Measurements from ENCODE around the gene MRPL20. TPM values are rescaled to one million over a fixed set of nuclear protein-coding genes. Genes with fewer than 3 reads are reported as not detected.
"Not testable (repeated sequence)": the region's sequence is repeated elsewhere in the genome, so short reads cannot be mapped to it uniquely, and the experiment has no call there.

MRPL20 gene
- polyA plus RNA-seq, 1 donor: 111 TPM

DNA sequence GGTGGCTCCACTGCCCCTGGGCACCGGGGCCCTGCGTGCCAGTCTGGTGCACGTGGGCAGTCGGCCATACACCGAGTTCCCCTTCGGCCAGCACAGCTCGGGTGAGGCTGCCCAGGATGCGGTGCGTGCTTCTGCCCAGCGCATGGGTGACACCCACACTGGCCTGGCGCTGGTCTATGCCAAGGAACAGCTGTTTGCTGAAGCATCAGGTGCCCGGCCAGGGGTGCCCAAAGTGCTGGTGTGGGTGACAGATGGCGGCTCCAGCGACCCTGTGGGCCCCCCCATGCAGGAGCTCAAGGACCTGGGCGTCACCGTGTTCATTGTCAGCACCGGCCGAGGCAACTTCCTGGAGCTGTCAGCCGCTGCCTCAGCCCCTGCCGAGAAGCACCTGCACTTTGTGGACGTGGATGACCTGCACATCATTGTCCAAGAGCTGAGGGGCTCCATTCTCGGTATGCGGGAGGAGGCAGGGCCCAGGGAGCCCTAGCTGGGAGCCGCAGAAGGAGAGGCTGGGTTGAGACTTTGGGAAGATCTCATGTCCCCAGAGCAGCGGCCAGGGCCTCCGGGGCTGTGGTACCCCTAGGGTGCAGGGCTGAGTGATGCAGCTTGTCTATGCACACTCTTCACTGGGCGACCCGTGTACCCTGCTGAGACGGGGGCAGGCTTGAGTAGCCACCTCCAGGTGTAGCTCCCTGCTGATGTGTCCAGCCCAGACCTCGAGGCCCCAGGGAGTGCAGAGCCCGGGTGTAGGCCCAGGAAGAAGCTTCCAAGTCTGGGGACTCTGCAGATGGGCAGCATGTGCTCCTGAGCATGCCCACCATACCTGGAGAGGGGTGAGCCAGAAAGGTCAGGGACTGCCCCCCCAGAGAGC is 30.2 kb upstream of the MRPL20 start:
- no peak for DNase-seq (ENCODE audit: low read depth)

DNA sequence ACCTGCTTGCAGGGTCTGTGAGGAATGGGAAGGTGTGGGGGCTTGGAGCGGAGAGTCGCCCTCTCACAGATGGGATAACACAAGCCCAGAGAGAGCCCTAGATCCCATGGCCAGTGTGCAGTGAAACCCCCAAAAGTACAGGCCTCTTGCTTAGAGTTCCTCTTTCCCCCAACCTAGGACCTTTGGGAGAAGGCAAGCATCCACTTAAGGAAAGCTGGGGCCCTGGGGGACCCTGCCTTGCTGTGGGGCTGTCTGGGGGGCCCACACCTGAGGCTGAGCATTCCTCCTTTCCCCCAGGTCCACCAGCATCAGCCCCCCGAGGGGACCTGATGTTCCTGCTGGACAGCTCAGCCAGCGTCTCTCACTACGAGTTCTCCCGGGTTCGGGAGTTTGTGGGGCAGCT is 29.5 kb upstream of the MRPL20 start:
- no peak for DNase-seq (ENCODE audit: low read depth)

DNA sequence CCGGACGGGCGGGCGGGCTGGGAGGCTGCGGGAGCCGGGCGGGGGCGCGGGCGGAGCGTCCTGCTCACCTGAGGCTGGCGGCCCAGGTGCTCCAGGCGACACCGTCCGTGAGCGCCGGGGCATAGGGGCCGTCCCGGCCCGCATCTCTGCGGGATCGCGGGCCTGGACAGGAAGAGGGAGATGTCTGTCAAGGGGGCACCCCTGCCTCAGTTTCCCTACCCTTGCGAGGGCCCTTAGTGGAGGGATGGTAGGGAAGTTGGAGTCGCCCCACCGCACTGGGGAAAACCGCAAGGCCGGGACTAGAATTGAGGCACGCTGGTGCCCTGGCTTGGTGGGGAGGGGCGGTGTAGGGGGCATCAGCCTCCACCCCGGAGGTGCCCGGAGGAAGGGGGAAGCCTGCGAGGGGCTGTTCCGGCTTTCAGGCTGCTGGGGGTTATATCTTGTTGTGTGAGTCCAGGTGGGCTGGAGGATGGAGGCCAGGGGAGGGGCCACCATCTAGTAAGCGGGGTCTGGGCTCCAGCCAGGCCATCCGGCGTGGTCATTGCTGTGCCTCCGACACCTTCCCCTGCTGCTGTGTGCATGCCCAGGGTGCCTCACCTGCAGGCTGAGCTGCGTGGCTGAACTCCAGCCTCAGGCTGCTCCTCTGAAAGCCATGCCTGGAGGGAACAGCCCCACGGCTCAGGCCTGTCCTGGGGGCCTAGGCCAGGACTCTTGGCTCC is 29.0 kb upstream of the MRPL20 start:
- no peak for DNase-seq (ENCODE audit: low read depth)

DNA sequence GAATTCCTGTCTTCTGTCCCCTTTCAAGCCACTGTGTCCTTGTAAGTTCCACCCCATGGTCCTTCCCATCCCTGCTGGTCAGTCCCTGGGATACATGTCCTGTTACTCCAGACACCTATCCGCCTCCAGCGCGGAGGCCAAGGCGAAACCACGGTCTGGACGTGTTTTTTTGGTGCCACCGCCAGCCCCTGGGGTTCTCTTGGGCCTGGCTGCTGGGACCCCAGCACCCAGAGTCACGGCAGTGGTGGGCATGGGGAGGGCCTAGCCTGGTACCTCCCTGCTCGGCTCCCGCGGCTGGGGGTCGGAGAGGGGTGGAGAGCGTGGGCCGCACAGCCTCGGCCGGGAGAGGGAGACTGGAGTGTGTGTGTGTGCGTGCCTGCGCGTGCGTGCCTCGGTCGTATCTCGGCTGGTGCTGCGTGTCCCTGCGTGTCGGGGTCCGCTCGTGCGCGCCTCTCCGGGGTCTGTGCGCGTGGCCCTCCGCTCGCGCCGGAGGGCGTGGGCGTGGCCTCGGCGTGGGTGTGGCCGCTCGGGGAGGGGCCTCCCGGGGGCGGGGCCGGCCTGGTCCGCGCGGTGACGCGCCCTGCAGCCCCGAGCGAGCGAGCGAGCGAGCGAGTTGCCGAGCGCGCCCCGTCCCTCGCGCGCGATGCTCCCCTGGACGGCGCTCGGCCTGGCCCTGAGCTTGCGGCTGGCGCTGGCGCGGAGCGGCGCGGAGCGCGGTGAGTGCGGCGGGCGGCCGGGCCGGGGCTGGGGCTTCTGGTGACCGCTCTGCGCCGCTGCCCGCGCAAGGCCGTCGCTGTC is 28.2 kb upstream of the MRPL20 start, which contains the start of gene VWA1:
VWA1 (plus strand) TSS at position 585 of the 798 bp plus-strand sequence; CDS start at position 644, 59 bp downstream.
- DNase-seq (ENCODE audit: low read depth): no peak

DNA sequence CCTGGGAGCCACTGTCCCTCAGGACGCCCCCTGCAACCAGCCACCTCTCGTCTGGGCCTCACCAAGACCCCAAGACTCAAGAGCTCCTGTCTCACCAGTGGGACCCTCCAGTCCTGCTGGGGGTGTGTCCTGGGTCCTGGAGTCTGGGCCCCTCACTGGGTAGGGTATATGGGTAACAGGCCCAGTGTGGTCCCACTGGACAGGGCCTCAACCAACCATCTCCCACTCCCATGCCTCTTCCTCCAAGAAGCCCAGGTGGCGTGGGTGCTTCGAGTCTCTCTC is 27.7 kb upstream of the MRPL20 start:
- no peak for DNase-seq (ENCODE audit: low read depth)

DNA sequence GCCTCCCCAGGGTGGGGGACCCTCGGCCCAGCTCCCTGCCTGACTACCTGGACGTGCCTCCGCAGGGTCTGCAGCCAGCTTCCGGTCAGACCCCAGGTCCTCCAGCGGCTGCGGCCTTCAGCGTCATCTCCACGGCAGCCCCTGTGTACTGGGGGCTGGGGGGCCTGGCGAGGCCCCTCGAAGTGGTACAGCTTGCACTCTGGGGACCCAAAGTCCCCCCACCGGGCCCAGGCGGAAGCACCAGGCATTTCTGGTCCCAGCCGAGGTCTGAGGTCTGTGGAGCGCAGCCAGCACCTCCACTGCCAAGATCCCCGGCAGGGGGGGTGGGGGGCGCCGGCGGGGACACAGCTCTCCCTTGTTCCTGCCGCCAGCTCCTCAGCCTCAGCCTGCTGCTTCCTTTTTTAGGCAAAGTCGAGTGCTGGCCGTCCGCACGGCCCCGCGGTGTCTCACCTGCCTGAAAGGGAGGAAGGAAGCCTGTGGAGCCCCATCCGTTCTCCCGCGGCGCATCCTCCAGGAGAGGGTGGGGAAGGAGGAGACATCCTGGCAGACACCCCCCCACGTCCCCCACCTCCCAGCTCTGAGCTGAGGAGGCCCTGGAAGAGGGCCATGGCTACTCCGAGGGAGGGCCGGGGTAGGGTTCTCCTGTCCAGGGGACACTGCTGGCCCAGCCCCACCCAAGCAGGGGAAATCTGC is 27.2 kb upstream of the MRPL20 start:
- DNase-seq (ENCODE audit: low read depth): no peak

DNA sequence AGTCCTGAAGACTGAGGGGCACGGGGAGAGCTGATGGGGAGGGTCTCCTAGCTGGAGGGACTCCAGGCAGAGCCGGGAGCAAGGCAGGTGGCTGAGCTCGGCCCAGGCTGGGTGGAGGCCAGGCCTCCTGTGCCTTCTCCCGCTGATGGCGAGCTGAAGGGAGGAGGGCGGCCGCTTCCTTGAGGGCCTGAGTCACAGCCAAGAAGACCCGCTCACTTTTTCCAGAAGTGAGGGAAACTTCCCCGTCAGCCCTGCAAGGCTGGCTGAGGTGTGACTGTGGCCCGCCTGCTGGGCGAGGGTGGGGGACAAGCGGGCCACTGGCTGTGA is 26.7 kb upstream of the MRPL20 start:
- DNase-seq (ENCODE audit: low read depth): no peak

DNA sequence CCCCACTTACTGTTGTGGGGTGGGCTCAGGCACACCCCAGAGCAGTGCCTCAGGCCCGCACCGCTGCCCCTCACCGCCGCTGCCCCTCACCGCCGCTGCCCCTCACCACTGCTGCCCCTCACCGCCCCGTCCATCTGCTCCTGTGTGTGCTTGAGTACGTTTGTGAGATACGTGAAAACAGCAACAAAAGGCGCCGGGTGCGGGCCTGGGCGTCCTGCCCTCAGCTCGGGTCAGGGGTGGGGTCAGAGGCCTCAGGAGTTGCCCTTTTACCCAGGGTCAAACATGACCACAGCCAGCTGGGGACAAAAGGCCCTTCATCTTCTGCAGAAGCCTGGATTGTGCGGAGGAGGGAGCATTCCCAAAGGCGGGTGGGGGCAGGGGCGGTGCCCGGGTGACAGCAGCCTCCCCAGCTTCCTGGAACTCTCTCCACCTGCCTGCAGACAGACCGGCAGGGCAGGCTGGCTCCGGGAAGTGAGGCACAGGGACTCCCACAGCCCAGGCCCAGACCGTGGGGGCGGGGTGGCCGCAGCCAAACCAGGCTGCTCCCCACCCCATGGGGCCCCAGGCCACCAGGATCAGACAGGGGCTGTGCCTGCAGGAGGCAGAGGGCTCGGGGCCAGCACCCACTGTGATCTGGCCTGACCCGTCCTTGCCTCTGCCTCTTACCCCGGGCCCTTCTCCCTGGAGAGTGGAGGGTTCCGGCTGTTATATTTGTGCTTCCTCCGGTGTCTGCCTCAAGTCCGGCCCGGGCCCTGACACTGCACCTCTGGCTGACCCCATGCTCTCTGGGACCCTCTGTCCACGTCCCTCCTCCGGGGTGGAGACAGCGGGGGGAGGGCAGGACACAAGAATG is 26.1 kb upstream of the MRPL20 start:
- no peak for DNase-seq (ENCODE audit: low read depth)

DNA sequence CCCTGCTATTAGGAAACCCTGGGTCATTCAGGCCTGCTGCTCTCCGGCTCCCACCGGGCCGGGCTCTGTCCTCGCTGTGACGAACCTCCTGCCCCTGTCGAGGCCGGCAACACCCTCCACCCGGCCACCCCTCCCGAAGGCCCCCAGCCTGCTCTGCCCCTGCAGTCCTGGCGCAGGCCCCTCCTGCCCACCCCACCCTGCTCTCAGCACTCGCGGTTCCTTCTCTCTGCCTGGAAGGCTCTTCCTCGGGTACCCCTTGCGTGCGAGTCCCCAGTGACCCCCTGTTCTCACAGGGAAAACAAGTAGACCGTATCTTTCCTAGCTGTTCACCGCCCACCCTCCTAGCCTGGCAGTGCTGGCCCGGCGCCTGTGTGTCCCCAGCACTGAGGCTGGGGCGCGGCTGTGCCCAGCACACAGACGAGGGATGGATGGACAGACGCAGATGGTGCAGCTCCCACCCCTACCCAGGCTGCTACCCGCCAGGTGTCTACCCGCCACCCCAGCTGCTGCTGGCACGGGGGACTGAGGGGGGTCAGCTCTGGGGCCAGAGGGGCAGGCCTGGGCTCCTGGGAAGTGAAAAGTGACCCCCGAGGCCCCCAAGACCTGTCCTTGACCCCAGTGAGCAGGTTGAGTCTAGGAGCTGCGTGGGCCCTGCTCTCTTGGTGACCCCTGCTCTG is 25.3 kb upstream of the MRPL20 start:
- no peak for DNase-seq (ENCODE audit: low read depth)

DNA sequence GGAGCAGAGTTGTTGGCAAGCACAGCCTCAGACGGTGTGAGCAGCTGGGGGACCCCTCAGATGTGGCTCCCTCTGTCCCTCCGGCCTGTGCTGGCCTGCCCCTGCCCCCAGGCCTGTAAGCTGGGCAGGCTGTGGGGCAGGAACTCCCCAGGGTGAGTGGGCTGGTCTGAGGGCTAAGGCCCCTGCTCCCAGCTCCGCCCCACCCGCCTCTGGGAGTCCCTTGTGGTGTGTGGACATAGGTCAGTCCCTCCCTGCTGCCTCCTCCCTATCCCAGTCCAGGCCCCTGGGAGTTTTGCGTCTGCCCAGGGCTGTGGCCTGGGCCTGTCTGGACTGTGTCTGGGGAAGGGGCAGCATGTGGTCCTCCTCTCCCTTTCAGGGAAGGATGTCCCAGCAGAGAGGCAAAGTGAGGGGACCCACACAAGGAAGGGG is 24.8 kb upstream of the MRPL20 start:
- DNase-seq (ENCODE audit: low read depth): no peak

DNA sequence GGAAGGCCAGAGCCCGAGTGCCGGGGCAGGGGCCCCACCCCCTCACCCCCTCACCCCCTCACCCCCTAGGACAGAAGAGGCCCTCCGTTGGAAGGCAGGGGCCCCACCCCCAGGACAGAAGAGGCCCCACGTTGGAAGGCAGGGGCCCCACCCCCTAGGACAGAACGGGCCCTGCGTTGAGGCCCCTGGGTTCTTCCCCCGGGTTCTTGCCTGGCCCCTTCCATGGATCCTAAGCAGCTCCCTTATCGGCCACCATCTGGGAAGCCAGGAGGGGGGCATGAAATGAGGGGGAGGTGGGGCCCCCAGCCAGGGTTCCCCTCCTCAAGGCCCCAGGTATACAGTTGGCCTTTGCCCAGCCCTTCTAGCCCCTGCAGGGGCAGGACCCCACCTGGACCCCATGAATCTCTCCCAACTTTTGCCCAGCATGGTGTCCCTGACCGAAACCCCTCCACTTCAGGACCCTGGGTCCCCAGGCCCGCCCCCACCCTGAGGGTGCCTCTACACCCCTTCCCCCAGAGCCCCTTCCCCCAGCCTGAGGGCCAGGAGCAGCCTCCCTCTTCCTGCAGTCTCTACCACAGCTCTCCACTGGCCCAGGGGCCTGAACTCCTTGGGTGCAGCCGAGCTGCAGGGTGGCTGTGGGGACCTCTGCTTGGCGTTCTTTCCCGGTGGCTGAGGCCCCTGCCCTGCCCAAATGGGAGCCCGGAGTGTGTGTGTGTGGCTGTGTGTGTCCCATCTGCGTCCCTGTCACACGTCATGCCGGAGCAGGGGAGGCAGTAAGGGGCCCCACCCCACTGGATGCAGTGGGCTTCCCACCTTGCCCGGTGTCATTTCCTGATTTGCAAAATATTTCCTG is 24.1 kb upstream of the MRPL20 start:
- no peak for DNase-seq (ENCODE audit: low read depth)

DNA sequence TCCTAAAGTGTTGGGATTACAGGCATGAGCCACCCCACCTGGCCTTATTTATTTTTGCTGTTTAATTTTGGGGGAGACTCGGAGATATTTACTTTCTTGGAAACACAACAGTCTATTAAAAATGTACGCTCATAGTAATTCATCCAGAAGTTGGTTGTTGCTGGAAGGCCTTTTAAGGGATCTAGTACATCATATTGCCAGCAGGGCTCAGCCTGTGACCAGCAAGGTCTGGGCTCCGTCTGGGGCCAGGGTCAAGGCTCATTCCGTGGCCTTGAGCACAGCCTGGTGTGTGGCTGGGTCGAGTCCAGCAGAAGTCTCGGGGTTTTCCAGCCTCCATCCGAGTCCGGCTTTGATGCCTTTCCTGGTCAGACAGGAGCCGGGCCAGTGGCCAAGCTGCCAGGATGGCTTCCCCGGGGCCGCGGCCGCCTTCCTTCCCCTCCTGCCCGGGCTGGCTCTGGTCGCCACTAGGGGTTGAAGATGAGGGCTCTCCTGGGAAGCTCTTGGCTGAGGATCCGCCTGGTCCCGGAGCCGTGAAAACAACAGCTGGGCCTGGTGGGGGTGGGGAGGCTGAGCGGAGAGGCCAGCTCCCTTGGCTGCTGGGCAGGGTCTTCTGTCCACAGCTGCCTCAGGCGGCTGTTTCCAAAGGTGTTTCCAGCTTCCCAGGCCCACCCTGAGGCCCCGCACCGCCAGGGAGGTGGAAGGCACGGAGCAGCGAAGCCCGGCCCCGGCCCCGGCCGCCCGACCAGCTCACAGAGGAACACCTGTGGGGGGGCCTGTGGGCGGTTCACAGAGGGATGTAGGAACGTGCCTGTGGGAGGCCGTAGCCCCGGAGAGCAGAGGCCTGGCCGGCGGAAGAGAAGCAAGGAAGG is 23.3 kb upstream of the MRPL20 start:
- no peak for DNase-seq (ENCODE audit: low read depth)

DNA sequence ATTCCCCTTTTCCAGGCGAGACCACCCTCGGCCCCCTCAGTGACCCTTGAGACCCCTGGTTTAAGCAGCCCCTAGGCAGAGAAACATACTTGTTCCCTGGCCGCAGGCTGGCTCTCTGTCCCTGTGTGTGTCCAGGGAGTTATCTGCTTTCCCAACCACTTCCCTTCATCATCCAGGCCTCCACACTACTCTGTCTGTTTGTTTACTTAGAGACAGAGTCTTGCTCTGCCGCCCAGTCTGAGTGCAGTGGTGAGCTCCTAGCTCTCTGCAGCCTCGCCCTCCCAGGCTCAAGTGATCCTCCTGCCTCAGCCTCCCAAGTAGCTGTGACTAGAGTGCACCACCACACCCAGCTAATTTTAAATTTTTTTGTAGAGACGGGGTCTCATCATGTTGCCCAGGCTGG is 22.6 kb upstream of the MRPL20 start:
- no peak for DNase-seq (ENCODE audit: low read depth)

DNA sequence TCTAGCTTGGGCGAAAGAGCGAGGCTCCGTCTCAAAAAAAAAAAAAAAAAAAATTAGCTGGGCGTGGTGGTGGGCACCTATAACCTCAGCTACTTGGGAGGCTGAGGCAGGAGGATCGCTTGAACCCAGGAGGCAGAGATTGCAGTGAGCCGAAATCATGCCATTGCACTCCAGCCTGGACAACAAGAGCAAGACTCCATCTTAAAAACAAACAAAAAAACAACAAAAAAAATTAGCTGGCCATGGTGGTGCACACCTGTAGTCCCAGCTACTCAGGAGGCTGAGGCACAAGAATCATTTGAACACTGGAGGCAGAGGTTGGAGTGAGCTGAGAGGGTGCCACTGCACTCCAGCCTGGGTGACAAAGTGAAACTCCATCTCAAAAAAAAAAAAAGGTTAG is 21.9 kb upstream of the MRPL20 start:
- DNase-seq (ENCODE audit: low read depth): not testable (repeated sequence)

DNA sequence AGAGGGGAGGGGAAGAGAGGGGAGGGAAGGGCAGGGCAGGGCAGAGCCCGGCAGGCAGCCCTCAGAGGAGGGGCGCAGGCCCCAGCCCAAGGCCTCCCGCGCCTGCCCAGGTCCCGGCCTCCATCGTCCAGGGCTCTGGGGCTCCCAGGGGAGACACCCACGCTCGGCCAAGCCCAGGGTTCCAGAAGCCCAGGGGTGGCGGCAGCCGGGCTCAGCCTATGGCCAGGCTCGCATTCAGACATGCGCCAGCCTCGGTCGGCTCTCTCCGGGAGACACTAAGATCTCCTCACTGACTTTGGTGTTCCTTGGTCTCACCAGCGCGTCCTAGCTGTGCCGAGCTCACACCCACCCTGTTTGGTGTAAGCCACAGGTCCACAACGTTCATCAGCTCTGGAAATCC is 21.1 kb upstream of the MRPL20 start:
- no peak for DNase-seq (ENCODE audit: low read depth)

DNA sequence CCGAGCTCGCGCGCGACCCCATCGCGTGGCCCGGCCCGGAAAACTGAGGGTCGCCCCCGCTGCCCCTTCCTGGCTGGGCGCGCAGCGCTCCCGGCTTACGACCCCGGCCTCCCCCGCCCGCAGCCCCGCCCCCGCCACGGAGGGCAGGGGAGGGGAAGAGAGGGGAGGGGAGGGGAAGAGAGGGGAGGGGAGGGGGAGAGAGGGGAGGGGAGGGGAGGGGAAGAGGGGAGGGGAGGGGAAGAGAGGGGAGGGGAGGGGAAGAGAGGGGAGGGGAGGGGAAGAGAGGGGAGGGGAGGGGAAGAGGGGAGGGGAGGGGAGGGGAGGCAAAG is 20.7 kb upstream of the MRPL20 start:
- no peak for DNase-seq (ENCODE audit: low read depth)

DNA sequence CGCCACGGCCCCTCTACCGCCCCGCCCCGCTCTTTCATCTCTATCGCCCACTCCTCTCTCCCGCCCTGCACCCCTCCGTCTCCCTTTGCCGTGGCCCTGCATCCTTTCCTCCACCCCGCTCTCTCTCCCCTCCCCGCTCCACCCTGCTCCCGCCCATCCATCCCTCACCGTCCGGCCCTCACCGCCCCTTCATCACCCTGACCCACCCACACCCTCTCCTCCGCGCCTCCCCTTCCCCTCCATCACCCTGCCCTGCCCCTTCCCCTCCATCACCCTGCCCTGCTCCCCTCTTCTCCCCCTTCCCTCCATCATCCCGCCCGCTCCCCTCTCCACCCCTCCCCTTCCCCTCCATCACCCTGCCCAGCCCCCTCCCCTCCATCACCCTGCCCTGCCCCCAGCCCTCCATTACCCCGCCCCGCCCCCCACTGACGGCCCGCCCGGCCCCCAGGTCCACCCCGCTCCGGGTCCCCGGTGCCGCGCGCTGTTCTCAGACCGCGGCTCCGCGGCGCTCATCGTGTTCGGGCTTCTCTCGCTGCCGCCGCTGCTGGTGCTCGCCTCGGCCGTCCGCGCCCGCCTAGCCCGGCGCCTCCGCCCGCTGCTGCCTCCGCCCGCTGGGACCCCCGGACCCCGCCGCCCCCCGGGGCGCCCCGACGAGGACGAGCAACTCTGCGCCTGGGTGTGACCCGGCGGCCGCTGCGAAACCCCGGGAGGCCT is 20.2 kb upstream of the MRPL20 start:
- DNase-seq (ENCODE audit: low read depth): no peak

DNA sequence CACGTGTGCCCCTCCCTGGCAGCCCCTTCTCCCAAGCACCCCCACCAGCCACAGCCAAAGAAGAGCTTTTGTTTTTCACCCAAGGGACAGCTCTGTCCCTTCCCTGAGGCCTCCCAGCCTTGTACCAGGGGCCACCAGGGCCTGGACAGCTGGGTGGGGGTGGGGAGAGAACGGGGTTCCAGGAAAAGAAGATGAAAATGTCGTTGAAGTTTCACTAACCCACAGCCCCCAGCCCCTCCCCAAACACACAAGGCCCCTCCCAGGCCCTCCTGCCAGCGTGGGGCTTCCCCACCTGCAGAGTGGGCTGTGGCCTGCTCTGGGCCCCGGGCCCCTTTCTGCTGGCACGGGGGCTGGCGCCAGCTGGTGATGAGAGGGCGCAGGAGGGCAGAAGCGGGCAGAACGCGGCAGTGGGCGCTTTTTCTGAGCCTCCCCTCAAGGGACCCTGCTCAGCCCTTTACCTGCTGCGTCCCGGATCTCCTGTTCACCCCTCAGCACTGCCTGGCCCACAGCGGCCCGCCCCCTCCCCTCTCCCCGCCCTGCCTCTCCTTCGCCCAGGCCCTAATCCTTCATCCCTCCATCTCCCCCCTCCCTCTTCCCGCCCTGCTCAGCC is 19.5 kb upstream of the MRPL20 start:
- no peak for DNase-seq (ENCODE audit: low read depth)
